HEK293 (cell line): ENCODE measurements around the gene FNDC11.
A peak's percentile ranks its signal among the peaks of the same experiment; 100 is the strongest.

Experiments
- CTCF ChIP-seq: fragments of 450-650 bp; formaldehyde crosslinking; IDR thresholded peaks from 2 replicates; pipeline ENCODE4 v1.5.1; 2016; ENCODE audit warnings: missing biosample characterization, missing genetic modification characterization
- HOXA7 ChIP-seq: sonication (generic); formaldehyde crosslinking; IDR thresholded peaks from 2 replicates; pipeline ENCODE4 v1.8.1; 2022; ENCODE audit warnings: missing genetic modification reagents, borderline replicate concordance
- PBX3 ChIP-seq: sonication (generic); formaldehyde crosslinking; IDR thresholded peaks from 2 replicates; pipeline ENCODE4 v1.8.1; 2022; ENCODE audit warnings: mild to moderate bottlenecking, moderate library complexity, missing genetic modification reagents
- REST ChIP-seq: fragments of 450-650 bp; formaldehyde crosslinking; IDR thresholded peaks from 2 replicates; pipeline ENCODE4 v1.5.1; 2016; ENCODE audit warnings: missing biosample characterization, missing genetic modification characterization
- YY1 ChIP-seq: fragments of 450-650 bp; formaldehyde crosslinking; IDR thresholded peaks from 2 replicates; pipeline ENCODE4 v1.5.1; 2018; ENCODE audit warnings: missing biosample characterization, missing genetic modification characterization
- ZBTB48 ChIP-seq: fragments of 450-650 bp; formaldehyde crosslinking; IDR thresholded peaks from 2 replicates; pipeline ENCODE4 v1.5.1; 2016; ENCODE audit warnings: missing biosample characterization, missing genetic modification characterization
- ZNF274 ChIP-seq, 2 experiments: fragments of 200-500 bp in 1 of 2; fragments of 450-650 bp in 1 of 2; sonication (Bioruptor generic) in 1 of 2; formaldehyde crosslinking in 1 of 2; IDR thresholded peaks; 2 replicates each; pipeline versions ENCODE4 v1.5.1 to v1.6.1; 2014 to 2016; ENCODE audit warnings: borderline replicate concordance in 1 of 2, inconsistent platforms in 1 of 2, low read length in 1 of 2, missing biosample characterization in 1 of 2, missing genetic modification characterization in 1 of 2
- ZNF280C ChIP-seq: fragments of 450-650 bp; formaldehyde crosslinking; IDR thresholded peaks from 2 replicates; pipeline ENCODE4 v1.5.1; 2016; ENCODE audit warnings: missing biosample characterization, missing genetic modification characterization
- ZNF324 ChIP-seq: fragments of 450-650 bp; formaldehyde crosslinking; IDR thresholded peaks from 2 replicates; pipeline ENCODE4 v1.5.1; 2016; ENCODE audit warnings: missing biosample characterization, missing genetic modification characterization
- ZNF776 ChIP-seq: fragments of 450-650 bp; formaldehyde crosslinking; IDR thresholded peaks from 2 replicates; pipeline ENCODE4 v1.5.0; 2017; ENCODE audit warnings: missing biosample characterization, missing genetic modification characterization, borderline replicate concordance

- TF ChIP-seq CTCF (tag by site-specific recombination): no peak
- no peak for TF ChIP-seq PBX3
- no peak for TF ChIP-seq YY1 (tag by site-specific recombination)
- no peak for TF ChIP-seq ZNF280C
- no peak for TF ChIP-seq ZBTB48
- no peak for TF ChIP-seq HOXA7
- peak; percentile 87 for TF ChIP-seq REST (tag by site-specific recombination)
- no peak for TF ChIP-seq ZNF274 (IDR thresholded peaks at IDR 0.05; ENCODE audit: low read length)
- no peak for TF ChIP-seq ZNF274 (tag by site-specific recombination; IDR thresholded peaks at IDR 0.05; ENCODE audit: borderline replicate concordance)
- no peak for TF ChIP-seq ZNF324 (tag by site-specific recombination)
- no peak for TF ChIP-seq ZNF776 (tag by site-specific recombination)
Measured at GRCh38 chr20:63574829-63575743, 21.1 kb downstream of the FNDC11 start.
